Endothelial cell (in vitro differentiated cells): ENCODE measurements around the gene KCMF1. TPM values are rescaled to one million over a fixed set of nuclear protein-coding genes. Genes with fewer than 3 reads are reported as not detected.
A peak's percentile ranks its signal among the peaks of the same experiment; 100 is the strongest.

Source experiments
- DNase-seq: peaks from one replicate; pipeline ENCODE4 v3.0.0; 2021; ENCODE audit warnings: low spot score
- H3K27ac Mint-ChIP-seq: one replicate; pipeline ENCODE4 v1.8.0; 2021; ENCODE audit warnings: mixed read lengths, inconsistent platforms; ENCODE audit not compliant: unreplicated experiment
- H3K27me3 Mint-ChIP-seq: one replicate; pipeline ENCODE4 v1.8.0; 2021; ENCODE audit warnings: mild to moderate bottlenecking, moderate library complexity, mixed read lengths, inconsistent platforms; ENCODE audit not compliant: unreplicated experiment
- H3K36me3 Mint-ChIP-seq: one replicate; pipeline ENCODE4 v1.8.0; 2021; ENCODE audit warnings: mild to moderate bottlenecking, low read depth, mixed read lengths, inconsistent platforms; ENCODE audit not compliant: unreplicated experiment
- H3K4me1 Mint-ChIP-seq: one replicate; pipeline ENCODE4 v1.8.0; 2021; ENCODE audit warnings: mild to moderate bottlenecking, mixed read lengths, inconsistent platforms; ENCODE audit not compliant: unreplicated experiment
- H3K4me3 Mint-ChIP-seq: one replicate; pipeline ENCODE4 v1.8.0; 2021; ENCODE audit warnings: mild to moderate bottlenecking, mixed read lengths, inconsistent platforms; ENCODE audit not compliant: unreplicated experiment
- H3K9me3 Mint-ChIP-seq: one replicate; pipeline ENCODE4 v1.8.0; 2021; ENCODE audit warnings: mixed read lengths, inconsistent platforms; ENCODE audit not compliant: unreplicated experiment
- CTCF ChIP-seq: fragments of 200-600 bp; sonication (generic); IDR thresholded peaks from one replicate; pipeline ENCODE4 v1.5.0; 2021; ENCODE audit warnings: antibody characterized with exemption; ENCODE audit not compliant: unreplicated experiment
- total RNA-seq: library from RNA; stranded (reverse); fragmentation: NEBNext Ultra II Directional; extraction: Animal tissue kit (Norgen Biotek cat#: 25700); gene quantifications from one replicate; pipeline ENCODE4 v1.2.1, GENCODE V29; 2021; ENCODE audit not compliant: unreplicated experiment

KCMF1 gene
- total RNA-seq, 1 donor from 2014 or later = 84.6 TPM

GRCh38 chr2:84925724-84926376 lies 45.1 kb upstream of the KCMF1 start:
- Mint-ChIP-seq H3K4me1 (peaks cover 19% of the 10 kb centered on the region), H3K9me3 (no peaks in the 10 kb centered on the region), H3K27me3 (peaks cover 6% of the 10 kb centered on the region), H3K36me3 (peaks cover 4% of the 10 kb centered on the region), H3K27ac (no peak overlapping the region), H3K4me3 (peak overlapping the region; percentile 82)
- DNase-seq = peak; percentile 94
- peak; percentile 98 for TF ChIP-seq CTCF

- H3K27ac Mint-ChIP-seq = no peak overlapping the region
- H3K9me3 Mint-ChIP-seq = no peaks in the 10 kb centered on the region
- peaks cover 19% of the 10 kb centered on the region for H3K4me1 Mint-ChIP-seq
- H3K36me3 Mint-ChIP-seq = peaks cover 4% of the 10 kb centered on the region
- TF ChIP-seq CTCF = no peak
- peaks cover 6% of the 10 kb centered on the region for H3K27me3 Mint-ChIP-seq
- no peak overlapping the region for H3K4me3 Mint-ChIP-seq
- no peak for DNase-seq
Measured at GRCh38 chr2:84927275-84927627, 43.7 kb upstream of the KCMF1 start.

- Mint-ChIP-seq H3K36me3 (no peaks in the 10 kb centered on the region), H3K27ac (no peak overlapping the region), H3K4me1 (no peaks in the 10 kb centered on the region), H3K9me3 (no peaks in the 10 kb centered on the region), H3K27me3 (peaks cover 1% of the 10 kb centered on the region), H3K4me3 (no peak overlapping the region)
- DNase-seq = no peak
- no peak for TF ChIP-seq CTCF
Measured at GRCh38 chr2:84931384-84931821, 39.6 kb upstream of the KCMF1 start.

GRCh38 chr2:84938194-84938879 lies 32.6 kb upstream of the KCMF1 start:
- H3K36me3 Mint-ChIP-seq = no peaks in the 10 kb centered on the region
- DNase-seq = no peak
- peaks cover 3% of the 10 kb centered on the region for H3K27me3 Mint-ChIP-seq
- H3K27ac Mint-ChIP-seq = no peak overlapping the region
- no peaks in the 10 kb centered on the region for H3K9me3 Mint-ChIP-seq
- H3K4me1 Mint-ChIP-seq = no peaks in the 10 kb centered on the region
- no peak overlapping the region for H3K4me3 Mint-ChIP-seq
- TF ChIP-seq CTCF = no peak

GRCh38 chr2:84939426-84940087 lies 31.4 kb upstream of the KCMF1 start:
- no peak for DNase-seq
- Mint-ChIP-seq H3K4me1 (no peaks in the 10 kb centered on the region), H3K36me3 (no peaks in the 10 kb centered on the region), H3K27me3 (peaks cover 3% of the 10 kb centered on the region), H3K9me3 (no peaks in the 10 kb centered on the region), H3K27ac (no peak overlapping the region), H3K4me3 (no peak overlapping the region)
- TF ChIP-seq CTCF = no peak
